Fibroblast of villous mesenchyme (primary cell): ENCODE results near the gene ZNF516. TPM values are rescaled to one million over a fixed set of nuclear protein-coding genes. Genes with fewer than 3 reads are reported as not detected.

ENCODE experiments used
- DNase-seq: peaks from one replicate; pipeline ENCODE4 v3.0.0-alpha.2; 2010; ENCODE audit warnings: low read depth
- H3K4me3 ChIP-seq: 2 replicates; pipeline ENCODE4 v1.5.1; 2011; ENCODE audit warnings: low read depth, mild to moderate bottlenecking, low read length
- CTCF ChIP-seq: IDR thresholded peaks from 2 replicates; pipeline ENCODE4 v1.5.1; 2012; ENCODE audit warnings: low read depth, mild to moderate bottlenecking, low read length; ENCODE audit not compliant: insufficient read depth
- total RNA-seq: library from RNA; depleted of rRNA; stranded (reverse); fragments of >200 nt; gene quantifications from 2 replicates; pipeline ENCODE4 v1.2.3, GENCODE V29; 2012

The ZNF516 gene
- total RNA-seq, 1 donor = 53.1 TPM

- no peak for TF ChIP-seq CTCF
- no peak overlapping the region for H3K4me3 ChIP-seq
- no peak for DNase-seq
Observed at GRCh38 chr18:76422121-76422520, 72.9 kb downstream of the ZNF516 start.

- DNase-seq = no peak
- TF ChIP-seq CTCF = no peak
- H3K4me3 ChIP-seq = no peak overlapping the region
Observed at GRCh38 chr18:76421685-76422078, 73.4 kb downstream of the ZNF516 start.

- no peak for TF ChIP-seq CTCF
- no peak for DNase-seq
- H3K4me3 ChIP-seq = no peak overlapping the region
Observed at GRCh38 chr18:76420898-76421684, 74.0 kb downstream of the ZNF516 start.

- TF ChIP-seq CTCF = no peak
- H3K4me3 ChIP-seq = no peak overlapping the region
- no peak for DNase-seq
Observed at GRCh38 chr18:76419811-76420210, 75.2 kb downstream of the ZNF516 start.

- DNase-seq = peak; percentile 89
- TF ChIP-seq CTCF = no peak
- H3K4me3 ChIP-seq = no peak overlapping the region
Observed at GRCh38 chr18:76416911-76417310, 78.1 kb downstream of the ZNF516 start.

- H3K4me3 ChIP-seq = no peak overlapping the region
- TF ChIP-seq CTCF = no peak
- DNase-seq = no peak
Observed at GRCh38 chr18:76414936-76415621, 80.0 kb downstream of the ZNF516 start.
